ENCODE results near the gene PADI2.

Gene PADI2

DNA sequence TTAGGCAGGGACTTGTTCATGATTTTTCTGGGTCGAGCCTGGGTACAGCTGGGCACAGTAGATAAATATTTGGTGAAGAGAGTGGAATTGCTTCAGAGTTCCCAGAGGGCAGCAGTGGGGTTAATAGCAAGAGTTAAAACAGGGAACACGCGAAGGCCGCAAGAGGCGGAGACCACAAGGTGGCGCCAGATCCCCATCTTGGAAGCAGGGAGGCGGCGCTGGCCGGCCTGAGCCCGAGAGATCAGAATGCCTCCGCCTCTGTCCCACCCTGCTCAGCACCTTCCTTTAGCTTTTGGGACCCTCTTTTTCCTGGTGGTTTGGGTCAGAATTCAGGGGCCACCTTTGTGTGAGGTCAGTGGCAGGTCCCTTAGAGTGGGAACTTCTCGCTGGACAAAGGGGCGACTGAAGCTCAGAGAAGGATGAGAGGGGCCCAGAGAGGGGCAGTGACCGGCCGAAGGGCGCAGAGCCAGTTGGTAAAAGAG is 6.5 kb upstream of the PADI2 start:
- no peak for TF ChIP-seq ZFX (IDR thresholded peaks at IDR 0.05)
- peak; percentile 85 for TF ChIP-seq CTCF (conservative IDR thresholded peaks at IDR 0.05)
- no peak overlapping the region for H3K27ac ChIP-seq

DNA sequence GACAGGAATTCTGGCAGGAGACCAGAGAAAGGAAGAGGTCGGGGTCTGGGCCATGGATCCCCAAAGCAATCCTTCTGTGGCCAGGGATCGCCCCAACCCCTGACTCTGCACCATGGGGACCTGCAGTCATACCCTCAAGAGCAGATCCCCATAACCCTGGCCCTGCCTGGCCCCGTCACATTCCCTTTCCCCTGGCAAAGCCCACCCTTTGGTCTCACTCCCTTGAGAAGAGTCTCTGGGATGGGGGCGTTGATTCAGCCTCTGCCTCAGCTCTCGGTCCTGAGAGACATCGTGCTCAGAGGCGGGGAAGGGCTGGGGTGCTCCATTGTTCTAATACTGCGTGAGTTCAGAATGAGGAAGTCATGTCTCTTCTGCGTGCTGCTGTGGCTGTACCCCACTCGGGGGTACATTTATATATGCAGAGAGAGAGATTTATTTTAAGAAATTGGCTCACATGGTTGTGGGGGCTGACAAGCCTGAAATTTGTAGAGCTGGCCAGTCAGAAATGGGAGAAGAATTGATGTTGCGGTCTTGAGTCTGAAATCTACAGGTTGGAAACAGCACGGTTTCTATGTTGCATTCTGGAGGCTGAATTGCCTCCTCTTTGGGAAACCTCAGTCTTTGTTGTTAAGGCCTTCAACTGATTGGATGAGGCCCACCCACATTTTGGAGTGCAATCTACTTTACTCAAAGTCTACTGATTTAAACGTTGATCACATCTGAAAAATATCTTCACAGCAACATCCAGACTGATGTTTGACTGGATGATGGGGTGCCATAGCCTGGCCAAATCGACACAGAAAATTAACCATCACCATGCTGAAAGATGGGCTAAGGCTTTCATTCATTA is 4.2 kb upstream of the PADI2 start:
- H3K27ac ChIP-seq = no peak overlapping the region
- TF ChIP-seq CTCF (conservative IDR thresholded peaks at IDR 0.05) = no peak
- no peak for TF ChIP-seq ZFX (IDR thresholded peaks at IDR 0.05)

- TF ChIP-seq CTCF (conservative IDR thresholded peaks at IDR 0.05) (no peak), ZFX (IDR thresholded peaks at IDR 0.05) (no peak)
- no peak overlapping the region for H3K27ac ChIP-seq
Observed at GRCh38 chr1:17122521-17123164, 3.4 kb upstream of the PADI2 start.

- no peak for TF ChIP-seq CTCF (conservative IDR thresholded peaks at IDR 0.05)
- TF ChIP-seq ZFX (IDR thresholded peaks at IDR 0.05) = no peak
- H3K27ac ChIP-seq = no peak overlapping the region
Observed at GRCh38 chr1:17121881-17122280, 2.6 kb upstream of the PADI2 start.

DNA sequence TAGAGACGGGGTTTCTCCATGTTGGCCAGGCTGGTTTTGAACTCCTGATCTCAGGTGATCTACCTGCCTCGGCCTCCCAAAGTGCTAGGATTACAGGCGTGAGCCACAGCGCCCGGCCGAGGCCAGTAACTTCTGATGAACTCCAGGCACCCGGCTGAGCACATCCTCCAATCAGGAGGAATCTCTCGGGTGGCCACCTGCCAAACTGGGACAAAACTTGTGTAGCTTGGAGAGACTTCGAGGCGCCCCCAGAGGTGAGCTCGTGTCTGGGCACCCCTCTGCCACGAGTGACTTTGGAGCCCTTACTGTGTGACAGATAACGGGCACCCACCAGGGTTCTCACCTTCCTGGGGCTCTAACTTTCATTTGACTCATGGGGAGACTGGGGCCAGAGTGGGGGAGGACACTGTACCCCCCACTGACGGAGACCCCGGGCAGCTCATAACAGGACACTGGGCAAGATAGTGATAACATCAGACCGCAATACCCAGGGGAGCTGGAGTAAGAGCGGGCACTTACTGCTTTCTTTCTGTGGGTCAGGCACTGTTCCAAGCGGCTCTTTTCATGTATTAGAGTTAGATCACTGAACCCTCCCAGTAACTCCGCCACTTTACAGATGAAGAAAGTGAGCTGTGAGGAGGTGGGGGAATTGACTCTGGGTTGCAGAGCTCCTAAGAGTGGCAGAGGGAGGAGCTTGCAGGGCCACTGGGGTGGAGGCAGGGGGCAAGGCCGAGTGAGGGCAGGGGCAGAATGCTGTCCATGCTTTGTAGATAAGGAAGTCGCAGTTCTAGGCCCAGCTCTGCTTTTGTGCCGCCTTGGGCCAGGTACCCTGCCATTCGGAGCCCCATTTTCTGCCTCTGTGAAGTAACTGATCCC is 1.9 kb upstream of the PADI2 start:
- no peak overlapping the region for H3K27ac ChIP-seq
- TF ChIP-seq ZFX (IDR thresholded peaks at IDR 0.05) (no peak), CTCF (conservative IDR thresholded peaks at IDR 0.05) (no peak)

DNA sequence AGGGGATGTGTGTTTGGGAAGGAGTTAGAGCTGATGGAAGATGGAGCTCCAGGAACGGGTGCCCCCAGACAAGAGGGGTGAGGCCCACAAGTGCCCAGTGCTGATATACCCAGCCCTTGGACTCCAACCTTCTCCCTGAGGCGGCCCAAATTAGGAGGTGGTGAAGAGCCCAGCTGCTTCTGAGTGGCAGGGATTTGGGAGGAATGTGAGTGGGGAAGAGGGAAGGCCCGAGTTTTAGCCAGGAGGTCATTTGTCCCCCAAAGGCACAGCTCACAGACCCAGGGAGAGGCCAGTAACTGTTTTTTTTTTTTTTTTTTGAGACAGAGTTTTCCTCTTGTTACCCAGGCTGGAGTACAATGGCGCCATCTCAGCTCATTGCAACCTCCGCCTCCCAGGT is 1.2 kb upstream of the PADI2 start:
- TF ChIP-seq ZFX (IDR thresholded peaks at IDR 0.05) (no peak), CTCF (conservative IDR thresholded peaks at IDR 0.05) (no peak)
- no peak overlapping the region for H3K27ac ChIP-seq

Measured in C4-2B (cell line).